ENCODE measurements around the gene THBS2.

GRCh38 chr6:169243186-169243585, 10.5 kb downstream of the THBS2 start:
- no peak for TF ChIP-seq CTCF (IDR thresholded peaks at IDR 0.05; ENCODE audit: insufficient read depth, low read length)
- no peak for TF ChIP-seq POLR2AphosphoS5 (IDR thresholded peaks at IDR 0.05; ENCODE audit: low read depth)

Measured in HL-60 (cell line).